ENCODE data around the gene THOC5.

DNA sequence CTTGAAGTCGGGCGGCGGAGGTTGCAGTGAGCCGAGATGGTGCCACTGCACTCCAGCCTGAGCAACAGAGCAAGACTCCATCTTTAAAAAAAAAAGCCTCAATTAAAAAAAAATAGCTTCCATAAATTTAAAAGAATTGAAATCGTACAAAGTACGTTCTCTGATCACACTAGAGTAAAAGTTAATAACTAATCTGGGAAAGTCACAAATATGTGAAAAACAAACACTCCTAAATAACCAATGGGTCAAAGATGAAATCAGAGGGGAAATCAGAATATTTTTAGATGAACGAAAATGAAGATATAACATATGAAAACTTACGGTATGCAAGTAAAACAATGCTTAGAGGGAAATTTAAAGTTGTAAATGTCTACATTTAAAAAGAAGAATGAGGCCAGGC, 53.7 kb downstream of the THOC5 start:
- TF ChIP-seq, protein P1, sequence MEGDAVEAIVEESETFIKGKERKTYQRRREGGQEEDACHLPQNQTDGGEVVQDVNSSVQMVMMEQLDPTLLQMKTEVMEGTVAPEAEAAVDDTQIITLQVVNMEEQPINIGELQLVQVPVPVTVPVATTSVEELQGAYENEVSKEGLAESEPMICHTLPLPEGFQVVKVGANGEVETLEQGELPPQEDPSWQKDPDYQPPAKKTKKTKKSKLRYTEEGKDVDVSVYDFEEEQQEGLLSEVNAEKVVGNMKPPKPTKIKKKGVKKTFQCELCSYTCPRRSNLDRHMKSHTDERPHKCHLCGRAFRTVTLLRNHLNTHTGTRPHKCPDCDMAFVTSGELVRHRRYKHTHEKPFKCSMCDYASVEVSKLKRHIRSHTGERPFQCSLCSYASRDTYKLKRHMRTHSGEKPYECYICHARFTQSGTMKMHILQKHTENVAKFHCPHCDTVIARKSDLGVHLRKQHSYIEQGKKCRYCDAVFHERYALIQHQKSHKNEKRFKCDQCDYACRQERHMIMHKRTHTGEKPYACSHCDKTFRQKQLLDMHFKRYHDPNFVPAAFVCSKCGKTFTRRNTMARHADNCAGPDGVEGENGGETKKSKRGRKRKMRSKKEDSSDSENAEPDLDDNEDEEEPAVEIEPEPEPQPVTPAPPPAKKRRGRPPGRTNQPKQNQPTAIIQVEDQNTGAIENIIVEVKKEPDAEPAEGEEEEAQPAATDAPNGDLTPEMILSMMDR (IDR thresholded peaks at IDR 0.05; ENCODE audit: insufficient read depth, low read length, poor library complexity, severe bottlenecking) = no peak
- no peak for TF ChIP-seq EZH2phosphoT487 (conservative IDR thresholded peaks at IDR 0.05; ENCODE audit: low read length)
